GM18499 (cell line): Measurements from ENCODE around the gene PARP8.

ENCODE experiments used
- ATAC-seq: cut with Tn5 transposase; IDR thresholded peaks from one replicate; pipeline ENCODE4 v1.9.1; 2021; ENCODE audit warnings: moderate number of reproducible peaks; ENCODE audit not compliant: insufficient read depth, unreplicated experiment

PARP8 gene

GRCh38 chr5:50886657-50887345, 220.4 kb downstream of the PARP8 start:
- ATAC-seq: no peak

- ATAC-seq: no peak
These were observed 221.6 kb downstream of the PARP8 start for GRCh38 chr5:50887889-50888633.

GRCh38 chr5:50888751-50889150, 222.3 kb downstream of the PARP8 start:
- ATAC-seq: no peak

- no peak for ATAC-seq
These were observed 223.4 kb downstream of the PARP8 start for GRCh38 chr5:50889790-50890189.
